GM23338 (cell line): ENCODE data around the gene HTD2. TPM values are rescaled to one million over a fixed set of nuclear protein-coding genes. Genes with fewer than 3 reads are reported as not detected.

ENCODE experiments used
- ATAC-seq: fragments of 200-7000 bp; cut with Tn5 transposase; 3 replicates; pipeline ENCODE4 v1.9.1; 2020
- DNase-seq: peaks from one replicate; pipeline ENCODE4 v3.0.0-alpha.2; 2015; ENCODE audit warnings: low spot score
- H2AFZ ChIP-seq: fragments of 200-600 bp; sonication (generic); 2 replicates; pipeline ENCODE4 v1.8.0; 2016; ENCODE audit warnings: antibody characterized with exemption, mild to moderate bottlenecking, moderate library complexity
- H3F3A ChIP-seq: fragments of 200-600 bp; sonication (generic); replicated peaks from 2 replicates; pipeline ENCODE4 v1.8.0; 2017; ENCODE audit warnings: antibody characterized with exemption, mixed run types, low read depth
- H3K27ac ChIP-seq: fragments of 200-600 bp; sonication (generic); 2 replicates; pipeline ENCODE4 v1.6.1; 2016; ENCODE audit warnings: low read depth
- H3K27me3 ChIP-seq: fragments of 200-600 bp; sonication (generic); 2 replicates; pipeline ENCODE4 v1.8.0; 2016; ENCODE audit warnings: mild to moderate bottlenecking, mixed run types, moderate library complexity; ENCODE audit not compliant: insufficient read depth
- H3K36me3 ChIP-seq: fragments of 200-600 bp; sonication (generic); 2 replicates; pipeline ENCODE4 v1.8.0; 2016; ENCODE audit warnings: mild to moderate bottlenecking; ENCODE audit not compliant: insufficient read depth
- H3K4me1 ChIP-seq: fragments of 200-600 bp; sonication (generic); 2 replicates; pipeline ENCODE4 v1.8.0; 2016; ENCODE audit warnings: mild to moderate bottlenecking, moderate library complexity; ENCODE audit not compliant: insufficient read depth
- H3K4me2 ChIP-seq: fragments of 200-600 bp; sonication (generic); 2 replicates; pipeline ENCODE4 v1.7.1; 2017; ENCODE audit warnings: mixed run types
- H3K4me3 ChIP-seq: fragments of 200-600 bp; sonication (generic); 2 replicates; pipeline ENCODE4 v1.6.1; 2016; ENCODE audit warnings: mixed run types
- H3K79me2 ChIP-seq: fragments of 200-600 bp; sonication (generic); replicated peaks from 2 replicates; pipeline ENCODE4 v1.8.0; 2017; ENCODE audit warnings: mild to moderate bottlenecking; ENCODE audit not compliant: insufficient read depth
- H3K9me2 ChIP-seq: fragments of 200-600 bp; sonication (generic); 2 replicates; pipeline ENCODE4 v1.8.0; 2017; ENCODE audit not compliant: insufficient read depth
- H4K20me1 ChIP-seq: fragments of 200-600 bp; sonication (generic); replicated peaks from 2 replicates; pipeline ENCODE4 v1.8.0; 2017; ENCODE audit warnings: mild to moderate bottlenecking; ENCODE audit not compliant: insufficient read depth
- H3K27ac Mint-ChIP-seq: 2 replicates; pipeline ENCODE4 v1.8.0; 2020; ENCODE audit warnings: inconsistent platforms, mild to moderate bottlenecking, moderate library complexity, mixed read lengths
- H3K27me3 Mint-ChIP-seq: 3 replicates; pipeline ENCODE4 v1.8.0; 2022; ENCODE audit warnings: low read depth, mild to moderate bottlenecking, moderate library complexity, mixed read lengths, inconsistent platforms; ENCODE audit not compliant: insufficient read depth, poor library complexity
- H3K36me3 Mint-ChIP-seq: 3 replicates; pipeline ENCODE4 v1.8.0; 2021; ENCODE audit warnings: low read depth, mild to moderate bottlenecking, inconsistent platforms, moderate library complexity, mixed read lengths
- H3K4me1 Mint-ChIP-seq: 3 replicates; pipeline ENCODE4 v1.8.0; 2020; ENCODE audit warnings: mild to moderate bottlenecking, inconsistent platforms, mixed read lengths
- H3K4me3 Mint-ChIP-seq: 3 replicates; pipeline ENCODE4 v1.8.0; 2021; ENCODE audit warnings: moderate library complexity, mild to moderate bottlenecking, inconsistent platforms, mixed read lengths
- H3K9me3 Mint-ChIP-seq: 3 replicates; pipeline ENCODE4 v1.8.0; 2020; ENCODE audit warnings: moderate library complexity, mild to moderate bottlenecking, inconsistent platforms, mixed read lengths
- EZH2 ChIP-seq: fragments of 200-600 bp; sonication (generic); IDR thresholded peaks from one replicate; pipeline ENCODE4 v1.8.0; 2017; ENCODE audit warnings: antibody characterized with exemption, mild to moderate bottlenecking, low read depth; ENCODE audit not compliant: unreplicated experiment
- EZH2phosphoT487 ChIP-seq: fragments of 200-600 bp; sonication (generic); IDR thresholded peaks from one replicate; pipeline ENCODE4 v1.8.1; 2018; ENCODE audit warnings: antibody characterized with exemption; ENCODE audit not compliant: unreplicated experiment
- JUNB ChIP-seq: IDR thresholded peaks from one replicate; pipeline ENCODE4 v1.6.1; 2016; ENCODE audit warnings: antibody characterized with exemption; ENCODE audit not compliant: unreplicated experiment
- NANOG ChIP-seq: IDR thresholded peaks from 2 replicates; pipeline ENCODE4 v1.6.1; 2016; ENCODE audit warnings: antibody characterized with exemption, borderline replicate concordance
- POLR2AphosphoS5 ChIP-seq: IDR thresholded peaks from 2 replicates; pipeline ENCODE4 v1.6.1; 2016; ENCODE audit warnings: antibody characterized with exemption, low read depth
- ZNF114 ChIP-seq: fragments of 250-450 bp; sonication (Bioruptor Pico); IDR thresholded peaks from 2 replicates; pipeline ENCODE4 v1.5.0; 2020; ENCODE audit warnings: mild to moderate bottlenecking, moderate library complexity
- ZNF331 ChIP-seq: fragments of 250-450 bp; sonication (Bioruptor Pico); IDR thresholded peaks from 2 replicates; pipeline ENCODE4 v1.5.0; 2020; ENCODE audit warnings: low read depth, mild to moderate bottlenecking, moderate library complexity
- polyA plus RNA-seq: library from polyadenylated mRNA; unstranded; fragments of >200 nt; fragmentation: Nextera tagmentation; extraction: Ambion mirVana; gene quantifications from 2 replicates; pipeline ENCODE4 v1.2.1, GENCODE V29; 2016
- total RNA-seq: library from RNA; depleted of rRNA; stranded (reverse); fragments of >200 nt; shearing (Covaris generic); gene quantifications from 2 replicates; pipeline ENCODE4 v1.2.3, GENCODE V29; 2014
- TF ChIP-seq, protein P1 (sequence below): fragments of 250-450 bp; sonication (Bioruptor Pico); IDR thresholded peaks from 2 replicates; pipeline ENCODE4 v1.5.0; 2020; ENCODE audit warnings: mild to moderate bottlenecking, moderate library complexity
- TF ChIP-seq, protein P2 (sequence below), 2 experiments: fragments of 200-600 bp in 1 of 2; sonication (generic) in 1 of 2; conservative IDR thresholded peaks; 2 replicates each; pipeline versions ENCODE4 v1.5.1 to v1.6.1; 2016 to 2017; ENCODE audit warnings: antibody characterized with exemption in 2 of 2, low read depth in 2 of 2, mild to moderate bottlenecking in 2 of 2, moderate library complexity in 1 of 2

Gene HTD2
- total and polyA plus RNA-seq, 2 experiments from 2014 or later: 19.3 to 24.2 TPM

GRCh38 chr3:58345457-58345856 is 39.1 kb downstream of the HTD2 start (continued):
- TF ChIP-seq, protein P1, sequence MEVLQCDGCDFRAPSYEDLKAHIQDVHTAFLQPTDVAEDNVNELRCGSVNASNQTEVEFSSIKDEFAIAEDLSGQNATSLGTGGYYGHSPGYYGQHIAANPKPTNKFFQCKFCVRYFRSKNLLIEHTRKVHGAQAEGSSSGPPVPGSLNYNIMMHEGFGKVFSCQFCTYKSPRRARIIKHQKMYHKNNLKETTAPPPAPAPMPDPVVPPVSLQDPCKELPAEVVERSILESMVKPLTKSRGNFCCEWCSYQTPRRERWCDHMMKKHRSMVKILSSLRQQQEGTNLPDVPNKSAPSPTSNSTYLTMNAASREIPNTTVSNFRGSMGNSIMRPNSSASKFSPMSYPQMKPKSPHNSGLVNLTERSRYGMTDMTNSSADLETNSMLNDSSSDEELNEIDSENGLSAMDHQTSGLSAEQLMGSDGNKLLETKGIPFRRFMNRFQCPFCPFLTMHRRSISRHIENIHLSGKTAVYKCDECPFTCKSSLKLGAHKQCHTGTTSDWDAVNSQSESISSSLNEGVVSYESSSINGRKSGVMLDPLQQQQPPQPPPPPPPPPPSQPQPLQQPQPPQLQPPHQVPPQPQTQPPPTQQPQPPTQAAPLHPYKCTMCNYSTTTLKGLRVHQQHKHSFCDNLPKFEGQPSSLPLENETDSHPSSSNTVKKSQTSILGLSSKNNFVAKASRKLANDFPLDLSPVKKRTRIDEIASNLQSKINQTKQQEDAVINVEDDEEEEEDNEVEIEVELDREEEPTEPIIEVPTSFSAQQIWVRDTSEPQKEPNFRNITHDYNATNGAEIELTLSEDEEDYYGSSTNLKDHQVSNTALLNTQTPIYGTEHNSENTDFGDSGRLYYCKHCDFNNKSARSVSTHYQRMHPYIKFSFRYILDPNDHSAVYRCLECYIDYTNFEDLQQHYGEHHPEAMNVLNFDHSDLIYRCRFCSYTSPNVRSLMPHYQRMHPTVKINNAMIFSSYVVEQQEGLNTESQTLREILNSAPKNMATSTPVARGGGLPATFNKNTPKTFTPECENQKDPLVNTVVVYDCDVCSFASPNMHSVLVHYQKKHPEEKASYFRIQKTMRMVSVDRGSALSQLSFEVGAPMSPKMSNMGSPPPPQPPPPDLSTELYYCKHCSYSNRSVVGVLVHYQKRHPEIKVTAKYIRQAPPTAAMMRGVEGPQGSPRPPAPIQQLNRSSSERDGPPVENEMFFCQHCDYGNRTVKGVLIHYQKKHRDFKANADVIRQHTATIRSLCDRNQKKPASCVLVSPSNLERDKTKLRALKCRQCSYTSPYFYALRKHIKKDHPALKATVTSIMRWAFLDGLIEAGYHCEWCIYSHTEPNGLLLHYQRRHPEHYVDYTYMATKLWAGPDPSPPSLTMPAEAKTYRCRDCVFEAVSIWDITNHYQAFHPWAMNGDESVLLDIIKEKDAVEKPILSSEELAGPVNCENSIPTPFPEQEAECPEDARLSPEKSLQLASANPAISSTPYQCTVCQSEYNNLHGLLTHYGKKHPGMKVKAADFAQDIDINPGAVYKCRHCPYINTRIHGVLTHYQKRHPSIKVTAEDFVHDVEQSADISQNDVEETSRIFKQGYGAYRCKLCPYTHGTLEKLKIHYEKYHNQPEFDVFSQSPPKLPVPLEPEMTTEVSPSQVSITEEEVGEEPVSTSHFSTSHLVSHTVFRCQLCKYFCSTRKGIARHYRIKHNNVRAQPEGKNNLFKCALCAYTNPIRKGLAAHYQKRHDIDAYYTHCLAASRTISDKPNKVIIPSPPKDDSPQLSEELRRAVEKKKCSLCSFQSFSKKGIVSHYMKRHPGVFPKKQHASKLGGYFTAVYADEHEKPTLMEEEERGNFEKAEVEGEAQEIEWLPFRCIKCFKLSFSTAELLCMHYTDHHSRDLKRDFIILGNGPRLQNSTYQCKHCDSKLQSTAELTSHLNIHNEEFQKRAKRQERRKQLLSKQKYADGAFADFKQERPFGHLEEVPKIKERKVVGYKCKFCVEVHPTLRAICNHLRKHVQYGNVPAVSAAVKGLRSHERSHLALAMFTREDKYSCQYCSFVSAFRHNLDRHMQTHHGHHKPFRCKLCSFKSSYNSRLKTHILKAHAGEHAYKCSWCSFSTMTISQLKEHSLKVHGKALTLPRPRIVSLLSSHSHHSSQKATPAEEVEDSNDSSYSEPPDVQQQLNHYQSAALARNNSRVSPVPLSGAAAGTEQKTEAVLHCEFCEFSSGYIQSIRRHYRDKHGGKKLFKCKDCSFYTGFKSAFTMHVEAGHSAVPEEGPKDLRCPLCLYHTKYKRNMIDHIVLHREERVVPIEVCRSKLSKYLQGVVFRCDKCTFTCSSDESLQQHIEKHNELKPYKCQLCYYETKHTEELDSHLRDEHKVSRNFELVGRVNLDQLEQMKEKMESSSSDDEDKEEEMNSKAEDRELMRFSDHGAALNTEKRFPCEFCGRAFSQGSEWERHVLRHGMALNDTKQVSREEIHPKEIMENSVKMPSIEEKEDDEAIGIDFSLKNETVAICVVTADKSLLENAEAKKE (CRISPR knock-in tag): no peak
- TF ChIP-seq NANOG (no peak), ZNF114 (no peak), JUNB (no peak), POLR2AphosphoS5 (no peak)

DNA sequence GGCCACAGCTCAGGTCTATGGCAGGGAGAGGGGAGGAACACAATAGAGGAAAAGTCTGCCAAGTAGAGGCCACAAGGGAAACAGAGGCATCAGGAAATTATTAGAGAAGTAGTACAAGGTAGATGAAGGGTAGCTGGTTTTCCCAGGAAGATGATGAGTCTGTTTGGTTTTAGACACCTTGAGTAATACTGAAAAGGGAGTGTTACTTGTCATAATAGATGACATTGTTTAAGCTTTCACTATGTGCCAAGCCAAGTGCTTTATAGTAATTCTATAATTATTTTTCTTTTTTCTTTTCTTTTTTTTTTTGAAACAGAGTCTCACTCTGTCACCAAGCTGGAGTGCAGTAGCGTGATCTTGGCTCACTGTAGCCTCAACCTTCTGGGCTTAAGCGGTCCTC is 40.0 kb downstream of the HTD2 start:
- Histone ChIP-seq H3K36me3 (no peaks in the 10 kb centered on the region), H3K27ac (no peak overlapping the region), H3K4me1 (no peaks in the 10 kb centered on the region), H3F3A (no peaks in the 10 kb centered on the region), H2AFZ (no peak overlapping the region), H4K20me1 (no peaks in the 10 kb centered on the region), H3K4me2 (no peak overlapping the region), H3K27me3 (no peaks in the 10 kb centered on the region), H3K79me2 (no peaks in the 10 kb centered on the region), H3K9me2 (no peaks in the 10 kb centered on the region), H3K4me3 (no peak overlapping the region)
- DNase-seq (no peak), ATAC-seq (no peak)
- Mint-ChIP-seq H3K4me1 (no peaks in the 10 kb centered on the region), H3K9me3 (no peaks in the 10 kb centered on the region), H3K4me3 (no peak overlapping the region), H3K27me3 (peaks cover 2% of the 10 kb centered on the region), H3K36me3 (no peaks in the 10 kb centered on the region), H3K27ac (no peak overlapping the region)
- TF ChIP-seq NANOG: no peak
- TF ChIP-seq, protein P2, sequence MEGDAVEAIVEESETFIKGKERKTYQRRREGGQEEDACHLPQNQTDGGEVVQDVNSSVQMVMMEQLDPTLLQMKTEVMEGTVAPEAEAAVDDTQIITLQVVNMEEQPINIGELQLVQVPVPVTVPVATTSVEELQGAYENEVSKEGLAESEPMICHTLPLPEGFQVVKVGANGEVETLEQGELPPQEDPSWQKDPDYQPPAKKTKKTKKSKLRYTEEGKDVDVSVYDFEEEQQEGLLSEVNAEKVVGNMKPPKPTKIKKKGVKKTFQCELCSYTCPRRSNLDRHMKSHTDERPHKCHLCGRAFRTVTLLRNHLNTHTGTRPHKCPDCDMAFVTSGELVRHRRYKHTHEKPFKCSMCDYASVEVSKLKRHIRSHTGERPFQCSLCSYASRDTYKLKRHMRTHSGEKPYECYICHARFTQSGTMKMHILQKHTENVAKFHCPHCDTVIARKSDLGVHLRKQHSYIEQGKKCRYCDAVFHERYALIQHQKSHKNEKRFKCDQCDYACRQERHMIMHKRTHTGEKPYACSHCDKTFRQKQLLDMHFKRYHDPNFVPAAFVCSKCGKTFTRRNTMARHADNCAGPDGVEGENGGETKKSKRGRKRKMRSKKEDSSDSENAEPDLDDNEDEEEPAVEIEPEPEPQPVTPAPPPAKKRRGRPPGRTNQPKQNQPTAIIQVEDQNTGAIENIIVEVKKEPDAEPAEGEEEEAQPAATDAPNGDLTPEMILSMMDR (conservative IDR thresholded peaks at IDR 0.05; ENCODE audit: low read depth in 2 of 2): no peak
- no peak for TF ChIP-seq EZH2phosphoT487
- no peak for TF ChIP-seq ZNF331 (CRISPR knock-in tag)
- no peak for TF ChIP-seq ZNF114
- no peak for TF ChIP-seq EZH2
- TF ChIP-seq, protein P1 (CRISPR knock-in tag): no peak
